IMR-90 (cell line): ENCODE measurements around the gene ZSWIM3. TPM values are rescaled to one million over a fixed set of nuclear protein-coding genes. Genes with fewer than 3 reads are reported as not detected.
A peak's percentile ranks its signal among the peaks of the same experiment; 100 is the strongest.

Experiments
- ATAC-seq: fragments of 200-7000 bp; cut with Tn5 transposase; 2 replicates; pipeline ENCODE4 v1.9.1; 2020; ENCODE audit warnings: low read depth, mild to moderate bottlenecking, moderate library complexity
- BruUV-seq: library from RNA; stranded (reverse); fragments of 400-500 nt; replicated peaks from 2 replicates; lab custom pipeline; 2021; lab: Mats Ljungman, UMichigan
- CTCF ChIA-PET: fragments of 300-600 bp; formaldehyde crosslinking; extraction: SDS; loops from one replicate; lab custom pipeline; 2021; ENCODE audit warnings: antibody characterized with exemption; lab: Yijun Ruan, JAX
- POLR2A ChIA-PET: fragments of 300-600 bp; sonication (Branson Sonifier 250); formaldehyde crosslinking; loops from one replicate; lab custom pipeline; 2022; ENCODE audit warnings: antibody characterized with exemption; ENCODE audit not compliant: unreplicated experiment; lab: Charles Lee
- DNase-seq: peaks from one replicate; pipeline ENCODE4 v3.0.0; 2013
- H2AFZ ChIP-seq: replicated peaks from 2 replicates; pipeline ENCODE3; 2013; ENCODE audit warnings: low read length, mild to moderate bottlenecking; ENCODE audit not compliant: poor library complexity
- H2AK5ac ChIP-seq: 2 replicates; pipeline ENCODE4 v1.6.1; 2013; ENCODE audit warnings: low read depth, low read length, inconsistent platforms
- H2AK9ac ChIP-seq: replicated peaks from 2 replicates; pipeline ENCODE3; 2013; ENCODE audit warnings: mild to moderate bottlenecking, low read depth, low read length, moderate library complexity; ENCODE audit not compliant: poor library complexity
- H2BK120ac ChIP-seq: 2 replicates; pipeline ENCODE4 v1.6.1; 2013; ENCODE audit warnings: low read depth, low read length, inconsistent platforms
- H2BK15ac ChIP-seq: 3 replicates; pipeline ENCODE4 v1.6.1; 2013; ENCODE audit warnings: low read depth, low read length, inconsistent platforms
- H2BK20ac ChIP-seq: 2 replicates; pipeline ENCODE4 v1.6.1; 2013; ENCODE audit warnings: low read depth, mild to moderate bottlenecking, inconsistent platforms, low read length, moderate library complexity
- H2BK5ac ChIP-seq: 2 replicates; pipeline ENCODE4 v1.6.1; 2013; ENCODE audit warnings: mild to moderate bottlenecking, low read depth, low read length, inconsistent platforms; ENCODE audit not compliant: poor library complexity, severe bottlenecking
- H3K14ac ChIP-seq: replicated peaks from 2 replicates; pipeline ENCODE4 v1.6.1; 2013; ENCODE audit warnings: low read depth, low read length, inconsistent platforms
- H3K18ac ChIP-seq: 2 replicates; pipeline ENCODE4 v1.6.1; 2013; ENCODE audit warnings: low read depth, low read length, control low read depth
- H3K23ac ChIP-seq: 2 replicates; pipeline ENCODE4 v1.6.1; 2013; ENCODE audit warnings: low read depth, low read length, inconsistent platforms
- H3K27ac ChIP-seq: 2 replicates; pipeline ENCODE4 v1.5.1; 2013; ENCODE audit warnings: mild to moderate bottlenecking, control low read depth, low read length; ENCODE audit not compliant: insufficient read depth
- H3K27me3 ChIP-seq: 2 replicates; pipeline ENCODE4 v1.6.1; 2013; ENCODE audit warnings: low read length; ENCODE audit not compliant: control insufficient read depth, insufficient read depth
- H3K36me3 ChIP-seq: 2 replicates; pipeline ENCODE4 v1.6.1; 2013; ENCODE audit warnings: low read length, mixed read lengths; ENCODE audit not compliant: control insufficient read depth, insufficient read depth
- H3K4ac ChIP-seq: 2 replicates; pipeline ENCODE4 v1.6.1; 2013; ENCODE audit warnings: low read depth, low read length, inconsistent platforms
- H3K4me1 ChIP-seq: 2 replicates; pipeline ENCODE4 v1.6.1; 2013; ENCODE audit warnings: low read length, mixed read lengths; ENCODE audit not compliant: control insufficient read depth, insufficient read depth
- H3K4me2 ChIP-seq: 2 replicates; pipeline ENCODE4 v1.6.1; 2013; ENCODE audit warnings: low read depth, mild to moderate bottlenecking, control low read depth, low read length, moderate library complexity
- H3K4me3 ChIP-seq: 2 replicates; pipeline ENCODE4 v1.5.1; 2013; ENCODE audit warnings: low read depth, mild to moderate bottlenecking, control low read depth, low read length, moderate library complexity; ENCODE audit not compliant: insufficient read depth
- H3K56ac ChIP-seq: 2 replicates; pipeline ENCODE4 v1.6.1; 2013; ENCODE audit warnings: low read length, inconsistent platforms; ENCODE audit not compliant: insufficient read depth; ENCODE audit errors: extremely low read depth
- H3K79me1 ChIP-seq, 2 experiments: 2 replicates each; pipeline ENCODE4 v1.6.1; 2013; ENCODE audit warnings: low read length in 2 of 2, inconsistent platforms in 1 of 2, low read depth in 1 of 2
- H3K9ac ChIP-seq: 2 replicates; pipeline ENCODE4 v1.6.1; 2013; ENCODE audit warnings: low read depth, low read length, control low read depth
- H3K9me1 ChIP-seq: 2 replicates; pipeline ENCODE4 v1.6.1; 2013; ENCODE audit warnings: low read length, inconsistent platforms; ENCODE audit not compliant: insufficient read depth
- H3K9me3 ChIP-seq: 2 replicates; pipeline ENCODE4 v1.6.1; 2013; ENCODE audit warnings: low read length; ENCODE audit not compliant: control insufficient read depth, insufficient read depth
- H4K20me1 ChIP-seq: 2 replicates; pipeline ENCODE4 v1.6.1; 2013; ENCODE audit warnings: low read length, inconsistent platforms; ENCODE audit not compliant: insufficient read depth
- H4K5ac ChIP-seq: 2 replicates; pipeline ENCODE4 v1.6.1; 2013; ENCODE audit warnings: mild to moderate bottlenecking, low read depth, low read length, control low read depth
- H4K8ac ChIP-seq, 2 experiments: 2 replicates each; pipeline ENCODE4 v1.6.1; 2013; ENCODE audit warnings: low read depth in 2 of 2, low read length in 2 of 2, control low read depth in 1 of 2, inconsistent platforms in 1 of 2
- H4K91ac ChIP-seq: 2 replicates; pipeline ENCODE4 v1.6.1; 2013; ENCODE audit warnings: low read depth, low read length, inconsistent platforms; ENCODE audit not compliant: insufficient read depth
- FOS ChIP-seq: fragments of 150-350 bp; IDR thresholded peaks from 2 replicates; pipeline ENCODE4 v1.6.1; 2016; ENCODE audit warnings: low read depth, low read length
- MAFK ChIP-seq: IDR thresholded peaks from 2 replicates; pipeline ENCODE4 v1.6.1; 2012; ENCODE audit warnings: low read depth, low read length, improper control_type of control experiment
- POLR2A ChIP-seq: IDR thresholded peaks from 2 replicates; pipeline ENCODE4 v1.6.1; 2012; ENCODE audit warnings: mild to moderate bottlenecking, low read depth, low read length
- RFX5 ChIP-seq: IDR thresholded peaks from 2 replicates; pipeline ENCODE4 v1.8.0; 2012; ENCODE audit warnings: low read depth, mild to moderate bottlenecking, low read length, moderate library complexity
- SMC3 ChIP-seq: fragments of 150-350 bp; IDR thresholded peaks from 2 replicates; pipeline ENCODE4 v1.6.1; 2016; ENCODE audit warnings: low read depth, mild to moderate bottlenecking, antibody characterized with exemption, low read length, moderate library complexity
- WGBS, 2 experiments: methylation state at CpG; one replicate each; pipeline versions ENCODE4 v1.1.5 to v1.1.7; 2013; ENCODE audit warnings: missing lambda C conversion rate in 2 of 2; ENCODE audit not compliant: insufficient read length in 1 of 2; ENCODE audit errors: extremely low coverage in 2 of 2; 5-methylcytosine and 5-hydroxymethylcytosine counted together
- dilution Hi-C: fragments of 300-500 bp; cut with HindIII; formaldehyde crosslinking; loops from one replicate; pipeline ENCODE4 v1.14.3; 2018; ENCODE audit warnings: low sequenced_read_pairs; ENCODE audit not compliant: unreplicated experiment
- in situ Hi-C: fragments of 300-500 bp; cut with MboI; formaldehyde crosslinking; loops from 3 replicates; pipeline ENCODE4 v1.14.3; 2019; ENCODE audit warnings: low sequenced_read_pairs, inconsistent platforms, mixed read lengths
- intact Hi-C: fragments of 100-400 bp; cut with micrococcal nuclease; formaldehyde crosslinking; loops from 2 replicates; pipeline ENCODE4 v1.10.0; 2022
- polyA plus RNA-seq, 3 experiments: library from polyadenylated mRNA; depleted of rRNA; stranded (reverse); fragments of >200 nt; gene quantifications; 2 replicates each; pipeline ENCODE4 v1.2.3, GENCODE V29; 2012; ENCODE audit warnings: low replicate concordance in 1 of 3
- total RNA-seq: library from RNA; depleted of rRNA; stranded (reverse); fragments of >200 nt; gene quantifications from 2 replicates; pipeline ENCODE4 v1.2.3, GENCODE V29; 2012

Gene ZSWIM3
- total and polyA plus RNA-seq, 2 of the 4 experiments (the other 2 are of a cell fraction) = 3.3 to 8.6 TPM

DNA sequence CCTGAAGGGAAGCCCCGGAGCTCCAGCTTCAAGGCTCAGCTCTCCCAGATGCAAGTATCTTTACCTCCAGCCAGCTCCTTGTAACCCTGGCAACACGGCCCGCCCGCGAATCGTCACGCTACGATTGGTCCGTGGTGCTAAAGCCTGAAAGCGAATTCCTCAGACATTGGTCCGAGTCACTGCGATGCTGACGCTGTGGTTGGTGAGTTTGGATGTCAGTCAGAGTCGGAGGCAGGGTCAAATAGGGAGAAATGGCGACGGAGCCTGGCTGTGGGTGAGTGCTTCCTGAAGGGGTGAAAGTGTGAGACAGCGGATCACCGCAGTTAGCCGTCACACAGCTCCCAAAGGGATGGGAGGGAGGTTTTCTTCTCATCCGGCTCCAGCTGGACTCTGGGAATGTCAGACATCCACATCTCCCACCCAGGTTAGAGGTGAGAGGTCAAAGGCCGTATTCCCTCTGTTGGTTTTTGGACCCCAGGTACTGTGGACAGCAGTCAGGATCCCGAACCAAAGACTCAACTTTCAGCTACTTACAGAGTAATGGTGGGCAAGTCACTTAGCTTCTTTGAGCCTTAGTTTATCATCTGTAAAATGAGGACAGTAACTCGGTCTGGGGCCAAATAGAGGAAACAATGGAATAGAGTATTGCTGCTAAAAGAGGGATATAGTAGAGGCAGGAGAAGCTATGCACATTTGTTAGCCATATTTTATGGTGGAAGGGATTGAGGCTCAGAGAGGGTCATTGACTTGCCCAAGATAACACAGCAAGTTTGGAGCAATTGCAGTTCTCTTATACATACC, 23.8 kb downstream of the ZSWIM3 start, which contains the start of gene ZSWIM1:
ZSWIM1 (plus strand) TSS at position 240 of the 801 bp plus-strand sequence. CDS start 1,366 bp downstream, outside the sequence.
- H3K9ac ChIP-seq = peak within 1 kb of the TSS; percentile 83
- H3K27me3 ChIP-seq = no peaks in the 10 kb centered on the region
- peak within 1 kb of the TSS; percentile 95 for H3K56ac ChIP-seq
- peak within 1 kb of the TSS; percentile 52 for H3K4me3 ChIP-seq
- H2BK15ac ChIP-seq = peak within 1 kb of the TSS; percentile 45; the same call in 1 of the 3 replicates
- no peaks in the 10 kb centered on the region for H3K9me3 ChIP-seq
- peak within 1 kb of the TSS; percentile 88 for H3K4ac ChIP-seq
- H2AFZ ChIP-seq = peak within 1 kb of the TSS; percentile 96
- H3K36me3 ChIP-seq = peaks cover 35% of the 10 kb centered on the region
- H4K5ac ChIP-seq = peak within 1 kb of the TSS; percentile 77
- no peaks in the 10 kb centered on the region; the same call in 1 of the 2 replicates for H4K20me1 ChIP-seq
- H3K18ac ChIP-seq = peak within 1 kb of the TSS; percentile 12
- H4K8ac ChIP-seq = peak within 1 kb of the TSS; percentile 85 to 99
- no peak within 1 kb of the TSS for H2BK20ac ChIP-seq
- H3K14ac ChIP-seq = peak within 1 kb of the TSS; percentile 96
- ChIA-PET POLR2A (interaction anchor here (0.6 to 1.0 kb wide), 5 partner anchors 9 to 47 kb away, joined by 3 to 4 read pairs (median 3); partner anchors contain the start of genes ACOT8 and ZSWIM3), CTCF (interaction anchor here (0.6 to 1.0 kb wide), 2 partner anchors 9 to 52 kb away, joined by 3 to 5 read pairs; no protein-coding TSS in a partner anchor)
- in situ Hi-C loops = no loop called here
- peak within 1 kb of the TSS; percentile 98 for H2AK9ac ChIP-seq
- peak within 1 kb of the TSS; percentile 87 for H2AK5ac ChIP-seq
- H2BK5ac ChIP-seq = peak within 1 kb of the TSS; percentile 48
- peaks cover 4% of the 10 kb centered on the region for H3K9me1 ChIP-seq
- no TSS peak for BruUV-seq
- 0% methylated on average over 3 of the region's 23 CpGs; no CpG with 5 or more reads in 1 of the 2 experiments for WGBS, 2 experiments
- peak within 1 kb of the TSS; percentile 82 for H3K4me2 ChIP-seq
- H3K79me1 ChIP-seq = peaks cover 11 to 37% of the 10 kb centered on the region in 2 experiments; a peak in 3 of 4 replicates
- no peak for TF ChIP-seq SMC3
- no peak for TF ChIP-seq MAFK
- peak; percentile 67; the same call in 1 of the 2 replicates for TF ChIP-seq FOS
- TF ChIP-seq RFX5 = peak; percentile 27; the same call in 1 of the 2 replicates
- TF ChIP-seq POLR2A = peak; percentile 92
- peaks cover 2% of the 10 kb centered on the region; the same call in 1 of the 2 replicates for H3K4me1 ChIP-seq
- peak; percentile 98 for ATAC-seq
- intact Hi-C loops = no loop called here
- H2BK120ac ChIP-seq = peak within 1 kb of the TSS; percentile 26; the same call in 1 of the 2 replicates
- peak within 1 kb of the TSS; percentile 72 for H3K27ac ChIP-seq
- DNase-seq = peak; percentile 99
- H3K23ac ChIP-seq = peak within 1 kb of the TSS; percentile 87
- H4K91ac ChIP-seq = peak within 1 kb of the TSS; percentile 87
- dilution Hi-C loops = no loop called here
